Fibroblast of pulmonary artery (primary cell): ENCODE measurements around the gene PLSCR4.

ENCODE experiments used
- DNase-seq: peaks from one replicate; pipeline ENCODE4 v3.0.0-alpha.2; 2010; ENCODE audit warnings: low read depth
- H3K4me3 ChIP-seq: replicated peaks from 2 replicates; pipeline ENCODE4 v1.5.1; 2011; ENCODE audit warnings: low read depth, mild to moderate bottlenecking, control low read depth, low read length, moderate library complexity
- CTCF ChIP-seq: IDR thresholded peaks from 2 replicates; pipeline ENCODE4 v1.5.1; 2011; ENCODE audit warnings: mild to moderate bottlenecking, control low read depth, low read length, inconsistent platforms; ENCODE audit errors: missing control alignments

PLSCR4 gene

GRCh38 chr3:146223401-146224373 lies 27.2 kb downstream of the PLSCR4 start:
- DNase-seq: no peak
- no peak overlapping the region for H3K4me3 ChIP-seq
- TF ChIP-seq CTCF: no peak

GRCh38 chr3:146222204-146223046 lies 28.5 kb downstream of the PLSCR4 start:
- TF ChIP-seq CTCF: no peak
- H3K4me3 ChIP-seq: no peak overlapping the region
- peak; percentile 64 for DNase-seq

GRCh38 chr3:146221276-146221675 lies 29.6 kb downstream of the PLSCR4 start:
- no peak for DNase-seq
- H3K4me3 ChIP-seq: no peak overlapping the region
- no peak for TF ChIP-seq CTCF

GRCh38 chr3:146218880-146219866 lies 31.7 kb downstream of the PLSCR4 start:
- peak; percentile 60 for TF ChIP-seq CTCF
- DNase-seq: peak; percentile 68
- H3K4me3 ChIP-seq: no peak overlapping the region

- TF ChIP-seq CTCF: no peak
- no peak overlapping the region for H3K4me3 ChIP-seq
- DNase-seq: no peak
Observed at GRCh38 chr3:146217324-146217723, 33.6 kb downstream of the PLSCR4 start.

- H3K4me3 ChIP-seq: no peak overlapping the region
- no peak for DNase-seq
- no peak for TF ChIP-seq CTCF
Observed at GRCh38 chr3:146214493-146214892, 36.4 kb downstream of the PLSCR4 start.
